Measurements from ENCODE around the gene CRYGB. TPM values are rescaled to one million over a fixed set of nuclear protein-coding genes. Genes with fewer than 3 reads are reported as not detected.

CRYGB gene, protein sequence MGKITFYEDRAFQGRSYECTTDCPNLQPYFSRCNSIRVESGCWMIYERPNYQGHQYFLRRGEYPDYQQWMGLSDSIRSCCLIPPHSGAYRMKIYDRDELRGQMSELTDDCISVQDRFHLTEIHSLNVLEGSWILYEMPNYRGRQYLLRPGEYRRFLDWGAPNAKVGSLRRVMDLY
- not detected in 2 replicates for total RNA-seq

DNA sequence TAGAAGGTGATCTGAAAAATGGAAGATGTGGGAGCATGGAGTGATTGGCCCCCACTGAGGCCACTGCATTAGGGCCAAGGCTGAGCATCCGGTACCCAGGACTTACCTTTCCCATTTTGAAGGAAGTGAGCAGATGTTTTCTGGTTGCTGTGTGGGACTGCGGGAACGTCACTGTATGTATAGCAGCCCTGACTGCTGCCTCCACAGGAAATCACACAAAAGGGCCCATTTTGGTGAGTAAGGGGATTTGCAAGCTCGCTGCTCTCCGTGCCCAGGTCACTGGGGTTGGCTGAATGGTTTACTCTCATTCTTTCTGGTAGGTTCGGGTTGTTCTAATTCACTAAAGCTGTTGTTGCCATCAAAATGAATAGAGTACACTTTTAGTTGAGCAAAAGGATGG, at the start of gene CRYGB:
TSS of gene CRYGB (minus strand) at position 153 of the 400 bp plus-strand sequence. CDS start at position 115, 38 bp downstream.
- no peak for DNase-seq (ENCODE audit: low read depth in 2 of 2)

DNA sequence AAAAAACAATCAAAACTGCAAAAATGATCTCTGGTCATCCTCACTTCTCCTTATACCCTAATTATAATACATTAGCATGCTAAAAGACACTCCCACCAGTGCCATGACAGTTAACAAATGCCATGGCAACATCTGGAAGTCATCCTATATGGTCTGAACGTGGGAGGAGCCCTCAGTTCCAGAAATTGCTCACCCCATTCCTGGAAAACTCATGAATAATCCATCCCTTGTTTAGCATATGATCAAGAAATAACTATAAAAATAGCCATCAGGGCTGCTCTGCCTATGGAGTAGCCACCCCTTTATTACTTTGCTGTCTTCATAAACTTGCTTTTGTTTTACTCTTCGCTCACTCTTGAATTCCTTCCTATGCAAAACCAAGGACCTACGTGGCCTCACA, 49.6 kb upstream of the CRYGB start:
- DNase-seq (ENCODE audit: low read depth in 2 of 2) = no peak

DNA sequence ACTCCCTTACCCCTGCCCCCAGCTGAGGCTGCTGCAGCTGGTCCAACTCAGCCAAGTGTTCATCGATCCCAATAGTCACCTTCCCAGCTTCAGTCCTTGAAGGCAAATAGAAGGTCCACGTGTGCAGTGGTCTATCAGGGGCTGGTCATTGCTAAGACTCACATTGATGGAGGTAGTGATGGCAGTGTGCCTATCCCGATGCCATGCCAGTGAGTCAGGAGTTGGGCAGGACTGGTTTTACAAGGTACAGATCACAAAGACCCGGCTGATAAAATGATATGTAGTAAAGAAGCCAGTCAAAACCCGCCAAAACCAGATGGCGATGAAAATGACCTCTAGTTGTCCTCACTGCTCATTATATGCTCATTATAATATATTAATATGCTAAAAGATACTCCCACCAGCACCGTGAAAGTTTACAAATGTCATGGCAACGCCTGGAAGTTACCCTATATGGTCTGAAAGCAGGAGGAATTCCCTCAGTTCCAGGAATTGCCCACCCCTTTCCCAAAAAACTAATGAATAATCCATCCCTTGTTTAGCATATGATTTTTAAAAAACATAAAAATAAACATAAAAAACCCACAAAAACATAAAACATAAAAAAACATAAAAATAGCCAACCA, 46.8 kb upstream of the CRYGB start:
- DNase-seq (ENCODE audit: low read depth in 2 of 2) = no peak

DNA sequence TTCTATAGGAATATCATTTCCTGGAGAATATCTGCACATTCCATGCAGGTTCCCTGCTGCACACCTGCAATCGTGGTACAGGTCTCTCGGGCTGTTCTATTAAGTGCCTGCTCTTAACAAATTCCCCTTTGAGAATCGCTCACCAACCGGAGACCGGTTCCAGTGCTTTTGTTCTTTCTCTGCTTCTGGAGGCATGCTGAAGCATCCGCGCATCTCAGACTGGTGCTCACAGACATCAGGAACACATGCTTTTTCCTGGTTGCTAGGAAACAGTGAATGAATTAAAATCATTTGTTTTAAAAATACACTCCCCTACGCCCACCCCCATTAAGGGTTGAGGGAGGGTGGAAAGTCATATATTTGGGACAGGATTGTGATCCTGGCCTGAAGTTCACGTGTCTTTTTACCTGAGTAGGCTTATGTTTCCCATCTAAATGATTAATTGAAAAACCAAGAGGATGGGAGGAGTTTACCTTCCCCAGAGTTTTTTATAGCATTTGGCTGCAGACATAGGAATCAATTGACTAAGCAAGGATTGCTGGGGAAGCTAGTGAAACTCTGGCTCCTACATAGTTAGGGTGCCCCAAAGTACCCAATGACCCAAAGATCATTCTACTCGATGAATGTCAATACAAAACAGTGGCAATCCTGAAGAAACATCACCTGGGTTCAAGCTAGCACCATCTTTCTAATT, 44.0 kb upstream of the CRYGB start, which contains the start of gene C2orf80:
TSS of gene C2orf80 (minus strand) at position 221 of the 694 bp plus-strand sequence. CDS start 3,044 bp downstream, outside the sequence.
- DNase-seq (ENCODE audit: low read depth in 2 of 2) = no peak

DNA sequence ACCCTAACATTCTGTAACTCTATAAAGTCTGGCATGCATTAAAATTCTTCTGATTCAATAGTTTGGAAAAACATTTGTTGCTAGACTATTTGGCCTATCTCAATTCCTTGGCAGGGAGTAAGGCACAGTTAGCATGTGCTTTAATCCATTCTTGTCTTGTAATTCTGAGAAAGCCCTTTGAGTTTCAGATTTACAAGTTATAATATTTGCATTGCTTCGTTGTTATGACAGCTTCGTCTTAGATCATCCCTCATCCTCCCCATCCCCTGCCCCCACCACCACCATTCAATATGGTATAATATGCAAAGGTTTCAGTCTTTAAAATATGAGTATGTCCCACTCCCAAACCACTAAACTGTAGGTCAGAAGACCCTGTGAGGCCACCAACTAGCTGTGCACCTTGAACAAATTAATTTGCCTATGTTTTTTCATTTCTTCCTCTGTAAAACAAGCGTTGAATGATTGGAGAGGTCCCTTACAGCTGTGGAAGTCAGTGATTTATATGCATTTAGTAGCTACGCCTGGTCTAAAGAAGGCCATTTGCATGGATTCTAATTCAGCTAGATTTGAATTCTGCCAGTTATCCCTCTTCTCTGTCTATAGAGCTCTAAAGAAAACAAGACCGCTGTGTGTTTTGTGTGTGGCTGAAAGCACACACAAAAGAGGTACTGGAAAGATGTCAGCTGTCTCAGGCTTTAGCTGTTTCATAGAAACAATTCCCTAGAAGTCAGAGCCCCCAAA, 43.3 kb upstream of the CRYGB start:
- DNase-seq (ENCODE audit: low read depth in 2 of 2) = no peak

DNA sequence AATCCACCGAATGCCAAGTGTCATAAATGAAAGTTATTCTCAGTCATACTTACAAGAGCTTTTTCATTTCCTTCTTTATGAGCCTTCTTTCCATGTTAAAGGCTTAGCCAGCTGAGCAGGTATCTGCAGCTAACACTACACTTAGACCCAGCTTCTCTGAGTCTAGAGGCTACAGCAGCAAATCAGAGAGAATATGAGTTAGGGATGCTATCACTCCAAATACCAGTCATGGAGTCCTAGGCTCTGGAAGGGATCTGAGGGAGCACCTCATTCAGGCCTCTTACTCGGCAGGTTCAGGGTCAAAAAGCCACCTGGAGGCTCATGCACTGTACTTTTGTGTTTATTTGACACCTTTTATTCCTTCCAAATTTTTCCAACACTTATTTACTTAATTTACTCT, 40.9 kb upstream of the CRYGB start:
- DNase-seq (ENCODE audit: low read depth in 2 of 2) = no peak

DNA sequence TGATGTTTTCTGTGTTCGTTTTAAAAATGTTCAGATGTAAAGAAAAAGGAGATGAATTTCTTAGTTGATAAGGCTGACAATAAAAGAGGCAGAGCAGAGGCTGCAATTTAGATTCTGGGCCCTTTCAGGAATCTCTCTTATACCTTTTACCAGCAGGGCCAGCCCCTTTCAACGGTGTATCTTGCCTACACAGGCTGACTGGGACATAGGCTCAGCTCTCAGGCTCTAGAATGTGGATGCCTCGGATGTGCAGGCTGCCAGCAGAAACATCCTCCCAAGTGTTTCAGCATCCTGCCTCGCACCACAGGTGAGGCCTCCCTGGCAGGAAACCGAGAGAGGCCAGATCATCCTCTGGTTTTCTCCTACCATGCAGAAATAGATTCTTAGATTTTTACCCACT, 40.5 kb upstream of the CRYGB start:
- DNase-seq (ENCODE audit: low read depth in 2 of 2) = no peak

DNA sequence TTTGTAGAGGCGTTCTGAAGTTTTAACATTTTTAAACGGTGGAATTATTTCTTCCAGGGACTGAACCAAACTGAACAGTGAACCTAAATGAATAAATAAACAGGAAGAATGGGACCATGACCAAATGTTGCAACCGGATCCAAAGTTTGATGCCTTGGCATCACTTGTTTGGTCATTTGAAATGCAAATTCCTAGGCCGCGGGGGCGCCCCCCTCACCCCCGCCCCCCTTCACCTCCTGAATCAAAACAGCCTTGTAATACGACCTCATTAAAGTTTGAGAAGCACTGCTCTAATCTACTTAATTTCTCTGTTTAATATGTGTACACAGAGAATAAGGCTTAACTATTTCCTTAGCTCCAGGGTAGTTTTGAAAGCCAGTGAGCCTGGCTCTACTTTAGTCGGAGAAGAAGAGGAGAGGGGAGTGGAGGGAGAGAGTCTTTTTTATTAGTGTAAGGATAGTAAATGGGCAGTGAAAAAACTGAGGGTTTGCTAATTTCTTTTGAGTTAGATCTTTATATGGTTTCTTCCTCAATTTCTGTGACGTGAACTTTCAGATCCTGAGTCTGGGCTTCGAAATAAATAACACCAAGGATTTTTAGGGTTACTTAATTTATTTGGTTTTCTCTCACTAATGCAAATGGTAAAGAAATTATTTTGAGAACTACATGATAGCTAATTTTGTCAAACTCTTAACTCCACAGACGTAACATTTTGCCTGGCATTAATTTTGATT, 38.2 kb upstream of the CRYGB start:
- DNase-seq (ENCODE audit: low read depth in 2 of 2) = no peak

DNA sequence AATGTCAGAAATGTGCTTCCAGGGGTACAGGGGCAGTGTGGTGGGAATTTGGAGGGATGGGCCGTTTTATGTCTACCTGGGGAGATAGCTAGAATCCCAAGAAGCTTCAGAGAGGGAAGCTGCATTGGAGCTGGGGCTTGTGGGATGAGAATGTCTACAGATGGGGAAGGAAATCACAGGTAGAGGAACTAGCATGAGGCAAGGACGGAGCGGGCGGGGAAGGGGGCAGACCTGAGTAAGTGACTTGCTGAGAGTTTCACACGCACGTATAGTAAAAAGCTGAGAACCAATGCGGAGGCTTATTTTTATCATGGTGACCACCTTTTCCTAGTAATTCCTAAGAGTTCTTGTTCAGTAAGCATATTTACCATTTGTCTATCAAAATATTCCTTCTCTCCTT, 37.6 kb upstream of the CRYGB start:
- no peak for DNase-seq (ENCODE audit: low read depth in 2 of 2)

DNA sequence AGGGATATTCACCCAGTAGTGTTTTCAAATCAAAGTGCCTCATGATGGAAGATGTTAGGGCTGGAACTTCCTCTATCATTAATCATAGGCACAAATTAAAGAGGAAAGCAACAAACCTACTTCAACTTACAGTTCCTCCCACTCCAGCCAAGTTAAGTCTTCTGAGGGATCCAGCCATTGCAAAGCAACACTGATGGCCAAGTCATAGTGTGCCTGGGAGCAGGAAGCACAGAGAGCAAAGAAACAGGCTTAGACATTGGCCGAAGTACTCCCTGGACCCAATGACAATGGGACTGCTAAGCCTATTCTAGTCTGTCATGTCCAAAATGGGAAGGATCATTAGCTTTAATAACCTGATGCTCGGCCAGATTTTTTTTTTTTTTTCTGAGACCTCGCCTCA, 36.9 kb upstream of the CRYGB start:
- no peak for DNase-seq (ENCODE audit: low read depth in 2 of 2)

DNA sequence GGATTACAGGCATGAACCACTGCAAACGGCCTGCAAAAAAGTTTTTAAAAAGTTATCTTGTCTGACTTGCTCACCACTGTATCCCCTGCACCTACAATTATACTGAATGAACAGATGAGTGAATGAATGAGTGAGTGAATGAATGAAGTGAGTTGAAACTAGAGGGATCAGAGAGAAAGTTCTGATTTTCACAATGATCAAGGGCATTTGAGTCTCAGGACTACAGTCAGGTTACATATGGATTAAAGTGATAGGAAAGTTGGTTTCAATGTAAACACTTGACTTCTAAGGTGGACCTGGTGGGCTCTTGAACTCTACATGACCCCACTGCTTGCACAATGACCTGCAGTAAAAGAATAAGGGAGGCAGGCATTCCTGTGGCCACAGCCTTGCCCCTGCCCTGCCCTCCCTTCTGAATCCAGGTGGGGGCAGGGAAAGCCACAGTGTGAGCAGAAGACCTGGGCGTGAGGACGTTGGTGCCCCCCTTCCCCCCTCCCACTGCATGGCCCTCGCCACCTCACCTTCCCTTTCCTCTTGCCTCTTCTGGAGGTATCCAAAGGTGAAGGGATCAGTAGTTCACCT, 33.2 kb upstream of the CRYGB start:
- no peak for DNase-seq (ENCODE audit: low read depth in 2 of 2)

DNA sequence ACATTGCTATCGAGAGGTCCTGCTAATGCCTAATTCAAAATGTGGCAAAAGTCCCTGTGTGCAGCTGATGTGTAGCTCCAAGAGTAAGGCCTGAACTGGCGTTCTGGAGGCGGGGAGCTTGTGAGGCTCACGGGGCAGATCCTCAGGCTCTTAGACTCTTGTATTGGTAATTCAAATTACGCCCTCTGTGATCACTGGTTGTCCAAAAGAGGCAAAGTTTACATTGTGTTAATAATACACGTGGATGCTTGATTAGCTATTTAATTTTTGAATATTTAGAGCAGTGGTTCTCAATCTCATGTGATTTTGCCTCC, 29.8 kb upstream of the CRYGB start:
- no peak for DNase-seq (ENCODE audit: low read depth in 2 of 2)

DNA sequence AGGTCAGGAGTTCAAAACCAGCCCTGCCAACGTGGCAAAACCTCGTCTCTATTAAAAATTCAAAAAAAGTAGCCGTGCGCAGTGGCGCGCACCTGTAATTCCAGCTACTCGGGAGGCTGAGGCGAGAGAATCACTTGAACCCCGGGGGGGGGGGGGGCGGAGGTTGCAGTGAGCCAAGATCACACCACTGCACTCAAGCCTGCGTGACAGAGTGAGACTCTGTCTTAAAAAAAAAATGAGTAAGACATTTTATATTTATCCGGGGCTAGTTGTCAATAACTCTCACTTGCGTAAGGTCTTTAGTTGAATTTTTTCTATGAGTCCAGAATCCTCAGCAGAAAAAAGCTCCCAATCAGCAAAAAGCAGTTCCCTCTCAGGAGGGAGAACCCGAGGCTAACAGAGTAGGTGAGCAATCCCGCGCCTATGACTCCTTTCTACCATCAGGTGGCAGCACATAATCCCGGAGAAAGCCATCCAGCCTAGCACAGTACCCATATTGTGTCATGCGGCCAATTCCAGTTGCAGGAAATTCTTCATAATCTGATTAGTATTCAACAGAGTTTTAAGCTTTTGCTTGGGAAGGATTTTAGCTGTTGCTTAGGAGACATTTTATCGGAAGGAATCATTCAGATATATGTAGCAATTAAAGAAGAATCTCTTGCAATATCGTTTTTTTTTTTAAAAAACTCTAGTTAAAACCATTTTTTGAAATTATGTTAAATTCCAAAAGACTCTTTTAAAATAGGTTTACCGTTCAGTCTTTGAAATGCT, 29.3 kb upstream of the CRYGB start:
- DNase-seq (ENCODE audit: low read depth in 2 of 2) = peak; percentile 76 to 82

DNA sequence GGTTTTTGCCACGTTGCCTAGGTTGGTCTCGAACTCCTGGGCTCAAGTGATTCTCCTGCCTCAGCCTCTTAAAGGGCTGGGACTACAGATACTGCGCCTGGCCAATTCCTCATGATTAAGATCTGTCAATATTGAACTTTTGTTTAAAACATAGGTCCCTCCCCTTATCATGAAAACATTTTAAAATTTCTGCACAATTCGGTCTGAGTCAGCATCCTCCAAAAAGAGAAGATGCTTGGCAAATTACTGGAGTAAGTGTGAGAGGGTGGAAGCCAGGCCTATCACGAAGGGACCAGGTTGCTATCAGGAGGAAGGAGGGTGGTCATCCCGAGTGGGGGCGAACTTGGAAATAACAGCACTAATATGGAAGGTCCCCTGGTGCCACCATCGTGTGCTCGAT, 28.2 kb upstream of the CRYGB start:
- DNase-seq (ENCODE audit: low read depth in 2 of 2) = no peak

DNA sequence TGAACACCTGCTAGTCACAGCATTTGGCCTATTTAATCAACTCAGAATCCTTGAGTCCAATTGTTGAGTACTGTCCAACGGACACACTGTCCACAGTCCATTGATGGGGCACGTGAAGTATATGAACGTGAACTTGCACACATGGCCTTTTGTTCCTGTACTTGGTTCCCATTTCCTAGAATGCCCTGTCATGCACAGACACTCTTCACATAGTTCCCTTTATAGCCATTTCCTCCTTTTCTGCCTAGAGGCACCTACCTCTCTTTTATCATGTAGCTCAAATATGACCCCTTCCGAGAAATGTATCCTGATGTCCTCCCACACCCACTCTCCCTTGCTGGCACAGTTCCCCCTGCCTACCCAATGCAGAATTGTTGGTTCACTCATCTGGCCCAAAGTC, 26.2 kb upstream of the CRYGB start:
- DNase-seq (ENCODE audit: low read depth in 2 of 2) = no peak

DNA sequence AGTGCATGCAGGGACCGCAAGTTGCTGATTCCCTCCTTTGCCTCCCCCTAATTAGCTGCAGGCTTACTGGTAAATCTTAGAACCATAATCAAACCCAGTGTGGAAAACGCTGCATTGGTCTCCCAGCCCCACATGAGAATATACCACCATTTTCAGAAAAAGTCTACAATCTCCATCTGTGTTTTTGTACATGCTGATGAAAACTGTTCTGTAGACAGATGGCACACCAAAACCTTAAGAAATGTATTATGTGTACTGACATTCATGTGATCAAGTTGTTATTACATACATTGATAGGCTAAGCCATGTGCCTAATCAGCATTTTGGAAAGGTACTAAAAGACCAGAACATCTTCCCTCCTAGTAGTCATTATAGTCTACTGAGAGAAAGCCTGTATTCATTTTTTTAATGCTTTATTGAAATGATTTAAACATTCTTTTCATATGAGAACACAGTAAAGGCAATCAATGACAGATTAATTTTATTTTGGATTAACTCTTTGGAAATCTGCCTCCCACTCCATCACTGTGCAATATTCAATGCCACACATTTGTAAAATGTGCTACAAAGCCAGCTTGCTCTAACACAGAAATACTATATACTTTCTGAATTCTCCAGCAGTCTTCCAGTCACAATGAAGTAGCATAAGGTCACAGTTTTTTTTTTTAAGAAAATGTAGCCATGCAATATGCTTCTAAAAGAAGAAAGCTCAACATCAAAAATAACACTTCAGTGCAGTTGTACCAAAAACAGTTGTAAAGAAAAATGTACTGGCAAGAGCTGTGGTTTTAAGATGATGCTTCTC, 19.2 kb upstream of the CRYGB start:
- no peak for DNase-seq (ENCODE audit: low read depth in 2 of 2)

DNA sequence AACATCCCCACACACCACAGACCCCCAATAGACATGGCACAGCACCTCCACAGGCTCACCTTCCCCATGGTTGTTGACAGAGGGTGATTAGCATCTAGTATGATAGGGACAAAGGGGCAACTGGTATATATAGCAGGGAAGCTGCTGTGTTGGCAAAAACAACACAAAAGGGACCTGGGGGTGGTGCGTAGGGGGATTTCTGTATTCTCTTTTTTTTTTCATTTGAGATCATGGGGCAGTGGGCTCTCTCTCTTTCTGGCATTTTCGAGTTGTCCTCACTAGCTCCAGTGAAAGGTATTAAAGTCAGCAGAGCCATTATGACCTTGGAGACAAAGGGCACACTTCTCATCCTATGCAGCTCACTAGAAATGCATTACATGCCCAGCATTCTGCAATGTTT, 17.5 kb upstream of the CRYGB start, which contains the start of gene CRYGA:
TSS of gene CRYGA (minus strand) at position 101 of the 400 bp plus-strand sequence. CDS start at position 68, 33 bp downstream.
- no peak for DNase-seq (ENCODE audit: low read depth in 2 of 2)

DNA sequence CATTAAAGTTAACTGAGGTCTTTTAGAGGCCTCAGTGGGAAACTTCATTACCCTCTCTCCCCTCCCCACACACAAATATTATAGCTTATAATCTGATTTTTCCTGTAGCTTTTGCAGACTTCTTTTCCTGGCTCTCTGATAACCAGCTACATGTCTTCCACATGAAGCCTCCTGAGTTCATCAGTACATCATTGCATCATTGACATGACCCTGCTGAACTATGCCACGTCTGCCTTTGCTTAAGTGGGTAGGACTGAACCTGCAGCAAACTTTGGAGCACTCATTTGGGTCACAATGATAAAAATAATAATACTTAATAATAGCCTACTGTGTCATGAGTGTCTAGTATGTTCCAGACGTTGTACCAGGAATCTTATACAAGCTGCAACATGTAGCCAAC, 10.5 kb upstream of the CRYGB start:
- DNase-seq (ENCODE audit: low read depth in 2 of 2) = no peak

DNA sequence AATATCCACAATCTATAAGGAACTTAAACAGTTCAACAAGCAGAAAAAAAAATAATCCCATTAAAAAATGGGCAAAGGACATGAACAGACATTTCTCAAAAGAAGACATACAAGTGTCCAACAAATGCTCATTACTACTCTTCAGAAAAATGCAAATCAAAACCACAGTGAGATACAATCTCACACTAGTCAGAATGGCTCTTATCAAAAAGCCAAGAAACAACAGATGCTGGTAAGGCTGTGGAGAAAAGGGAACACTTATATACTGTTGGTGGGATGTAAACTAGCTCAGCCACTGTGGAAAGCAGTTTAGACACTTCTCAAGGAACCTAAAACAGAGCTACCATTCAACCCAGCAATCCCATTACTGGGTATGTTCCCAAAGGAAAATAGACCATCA, 7.2 kb upstream of the CRYGB start:
- no peak for DNase-seq (ENCODE audit: low read depth in 2 of 2)

DNA sequence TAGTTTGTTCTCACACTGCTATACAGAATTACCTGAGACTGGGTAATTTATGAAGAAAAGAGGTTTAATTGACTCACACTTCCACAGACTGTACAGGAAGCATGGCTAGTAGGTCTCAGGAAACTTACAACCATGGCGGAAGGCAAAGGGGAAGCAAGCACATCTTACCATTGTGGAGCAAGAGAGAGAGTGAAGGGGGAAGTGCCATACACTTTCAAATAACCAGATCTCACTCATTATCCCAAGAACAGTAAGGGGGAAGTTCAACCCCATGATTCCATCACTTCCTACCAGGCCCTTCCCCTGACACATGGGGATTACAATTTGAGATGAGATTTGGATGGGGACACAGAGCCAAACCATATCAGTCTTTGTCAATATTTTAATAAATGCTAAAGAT, 5.0 kb upstream of the CRYGB start:
- DNase-seq (ENCODE audit: low read depth in 2 of 2) = no peak
